GM06990 (cell line): Measurements from ENCODE around the gene PTCD2.

ENCODE experiments used
- DNase-seq: peaks from one replicate; pipeline ENCODE4 v3.0.0-alpha.2; 2011; ENCODE audit not compliant: insufficient read length; ENCODE audit errors: extremely low read depth
- H3K27me3 ChIP-seq: replicated peaks from 2 replicates; pipeline ENCODE4 v1.6.0; 2011; ENCODE audit warnings: low read length; ENCODE audit not compliant: control insufficient read depth, insufficient read depth
- H3K36me3 ChIP-seq: 2 replicates; pipeline ENCODE4 v1.5.1; 2011; ENCODE audit warnings: low read length; ENCODE audit not compliant: control insufficient read depth, insufficient read depth
- H3K4me3 ChIP-seq: replicated peaks from 2 replicates; pipeline ENCODE4 v1.5.1; 2011; ENCODE audit warnings: low read depth, mild to moderate bottlenecking, control low read depth, low read length
- TF ChIP-seq, protein P1 (sequence below): IDR thresholded peaks from 2 replicates; pipeline ENCODE4 v1.5.1; 2011; ENCODE audit warnings: low read length, control low read depth, mild to moderate bottlenecking, inconsistent platforms; ENCODE audit not compliant: insufficient read depth, poor library complexity, severe bottlenecking

PTCD2 gene

GRCh38 chr5:72372331-72372730 lies 52.2 kb downstream of the PTCD2 start:
- TF ChIP-seq, protein P1, sequence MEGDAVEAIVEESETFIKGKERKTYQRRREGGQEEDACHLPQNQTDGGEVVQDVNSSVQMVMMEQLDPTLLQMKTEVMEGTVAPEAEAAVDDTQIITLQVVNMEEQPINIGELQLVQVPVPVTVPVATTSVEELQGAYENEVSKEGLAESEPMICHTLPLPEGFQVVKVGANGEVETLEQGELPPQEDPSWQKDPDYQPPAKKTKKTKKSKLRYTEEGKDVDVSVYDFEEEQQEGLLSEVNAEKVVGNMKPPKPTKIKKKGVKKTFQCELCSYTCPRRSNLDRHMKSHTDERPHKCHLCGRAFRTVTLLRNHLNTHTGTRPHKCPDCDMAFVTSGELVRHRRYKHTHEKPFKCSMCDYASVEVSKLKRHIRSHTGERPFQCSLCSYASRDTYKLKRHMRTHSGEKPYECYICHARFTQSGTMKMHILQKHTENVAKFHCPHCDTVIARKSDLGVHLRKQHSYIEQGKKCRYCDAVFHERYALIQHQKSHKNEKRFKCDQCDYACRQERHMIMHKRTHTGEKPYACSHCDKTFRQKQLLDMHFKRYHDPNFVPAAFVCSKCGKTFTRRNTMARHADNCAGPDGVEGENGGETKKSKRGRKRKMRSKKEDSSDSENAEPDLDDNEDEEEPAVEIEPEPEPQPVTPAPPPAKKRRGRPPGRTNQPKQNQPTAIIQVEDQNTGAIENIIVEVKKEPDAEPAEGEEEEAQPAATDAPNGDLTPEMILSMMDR: no peak
- Histone ChIP-seq H3K36me3 (no peaks in the 10 kb centered on the region), H3K4me3 (no peak overlapping the region), H3K27me3 (no peaks in the 10 kb centered on the region)
- no peak for DNase-seq

DNA sequence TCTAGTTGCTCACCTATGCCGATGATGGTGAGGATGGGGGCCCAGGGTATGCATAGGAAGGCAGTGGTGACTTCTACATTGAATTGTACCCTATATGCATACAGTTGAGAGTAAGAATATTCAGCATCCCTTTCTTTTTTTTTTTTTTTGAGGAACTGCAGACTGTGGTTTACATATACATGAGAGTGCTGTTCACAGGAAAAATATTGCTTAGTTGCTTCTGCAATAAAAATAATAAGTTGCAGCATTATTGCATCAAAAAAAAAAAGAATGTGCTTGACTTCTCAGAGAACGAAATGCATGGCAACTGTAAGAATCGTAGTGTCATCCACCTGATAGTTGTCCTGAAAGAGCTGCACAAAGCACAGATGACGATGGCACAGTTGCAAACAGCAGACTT lies 52.8 kb downstream of the PTCD2 start:
- no peak for DNase-seq
- TF ChIP-seq, protein P1: no peak

DNA sequence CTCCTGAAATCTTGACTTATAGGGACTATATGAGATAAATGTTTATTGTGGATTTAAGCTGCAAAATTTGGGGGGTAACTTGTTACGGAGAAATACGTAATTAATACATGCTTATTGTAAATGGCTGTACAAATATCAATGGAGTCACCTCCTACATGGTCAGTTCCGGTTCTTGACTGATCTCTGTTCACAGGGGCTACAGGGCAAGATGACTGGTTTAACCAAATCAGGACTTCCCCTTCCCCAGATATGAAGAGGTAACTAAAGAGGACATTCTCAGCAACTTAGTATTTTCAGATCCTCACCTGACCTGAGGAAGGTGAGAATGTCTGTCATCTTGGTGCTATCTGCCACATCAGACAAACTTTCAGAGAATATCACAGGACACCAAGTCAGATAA lies 54.7 kb downstream of the PTCD2 start:
- TF ChIP-seq, protein P1: no peak
- Histone ChIP-seq H3K36me3 (no peaks in the 10 kb centered on the region), H3K27me3 (no peaks in the 10 kb centered on the region), H3K4me3 (no peak overlapping the region)
- DNase-seq: no peak

More for the DNA sequence above, 52.8 kb downstream of the PTCD2 start:
- Histone ChIP-seq H3K36me3 (no peaks in the 10 kb centered on the region), H3K4me3 (no peak overlapping the region), H3K27me3 (no peaks in the 10 kb centered on the region)

GRCh38 chr5:72376381-72376780 lies 56.2 kb downstream of the PTCD2 start:
- no peak overlapping the region for H3K4me3 ChIP-seq
- TF ChIP-seq, protein P1: no peak
- H3K36me3 ChIP-seq: no peaks in the 10 kb centered on the region
- DNase-seq: no peak
- H3K27me3 ChIP-seq: no peaks in the 10 kb centered on the region

DNA sequence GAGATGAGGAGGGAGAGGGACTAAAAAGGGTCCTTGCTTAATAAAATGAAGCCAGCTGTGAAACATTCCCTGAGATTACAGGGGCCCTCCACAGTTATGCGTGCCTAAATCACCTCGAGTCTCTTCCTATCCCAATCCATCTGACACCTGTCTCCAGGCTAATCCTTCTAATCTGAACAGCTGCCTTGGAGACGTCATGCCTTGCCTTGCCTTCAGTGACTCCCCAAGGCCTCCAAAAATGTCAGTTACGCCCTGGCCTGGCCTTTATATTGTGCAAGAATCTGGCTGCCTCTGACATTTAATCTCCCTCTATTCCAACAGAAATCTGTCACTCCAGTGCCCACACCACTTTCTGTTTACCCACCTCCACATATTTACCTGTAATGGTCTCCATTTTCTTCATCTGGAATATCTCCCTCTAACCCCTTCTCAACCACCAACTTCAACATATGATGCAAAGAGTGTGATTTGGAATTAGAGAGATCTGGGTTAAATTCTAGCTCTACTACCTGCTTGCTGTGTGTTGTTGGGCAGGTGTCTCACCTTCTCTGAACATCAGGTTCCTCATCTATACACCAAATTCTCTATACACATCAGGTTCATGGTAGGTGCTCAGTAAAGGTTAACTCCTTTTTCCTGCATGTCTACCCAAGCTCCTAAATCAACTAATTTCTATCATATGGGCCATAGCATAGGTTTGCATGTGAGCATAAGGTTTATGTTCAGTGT lies 57.9 kb downstream of the PTCD2 start:
- Histone ChIP-seq H3K36me3 (no peaks in the 10 kb centered on the region), H3K4me3 (no peak overlapping the region), H3K27me3 (no peaks in the 10 kb centered on the region)
- no peak for DNase-seq
- TF ChIP-seq, protein P1: no peak

GRCh38 chr5:72378639-72379289 lies 58.6 kb downstream of the PTCD2 start:
- no peak for DNase-seq
- TF ChIP-seq, protein P1: no peak
- Histone ChIP-seq H3K27me3 (no peaks in the 10 kb centered on the region), H3K36me3 (no peaks in the 10 kb centered on the region), H3K4me3 (no peak overlapping the region)
